NCI-H2171 (cell line): Measurements from ENCODE around the gene MYBPH.
A peak's percentile ranks its signal among the peaks of the same experiment; 100 is the strongest.

Experiments
- DNase-seq: peaks from one replicate; lab custom pipeline; 2025; lab: John Stamatoyannopoulos, UW

MYBPH gene

GRCh38 chr1:203178821-203179666 is 3.4 kb upstream of the MYBPH start:
- DNase-seq, result no peak

GRCh38 chr1:203178083-203178482 is 2.5 kb upstream of the MYBPH start:
- DNase-seq, result no peak

- no peak for DNase-seq
Observed at GRCh38 chr1:203177470-203178039, 1.9 kb upstream of the MYBPH start.

GRCh38 chr1:203177036-203177405 is 1.4 kb upstream of the MYBPH start:
- no peak for DNase-seq

- DNase-seq, result no peak
Observed at GRCh38 chr1:203176273-203177035, 828 bp upstream of the MYBPH start.

- DNase-seq, result no peak
Observed at GRCh38 chr1:203175827-203176241, 208 bp upstream of the MYBPH start.

- no peak for DNase-seq
Observed at GRCh38 chr1:203174324-203174985, 1.2 kb downstream of the MYBPH start.

GRCh38 chr1:203173566-203173965 is 2.1 kb downstream of the MYBPH start:
- DNase-seq, result peak; percentile 92

GRCh38 chr1:203173011-203173555 is 2.5 kb downstream of the MYBPH start:
- no peak for DNase-seq

GRCh38 chr1:203172184-203173010 is 3.2 kb downstream of the MYBPH start:
- peak; percentile 52 for DNase-seq

- DNase-seq, result no peak
Observed at GRCh38 chr1:203171341-203172183, 4.1 kb downstream of the MYBPH start.

GRCh38 chr1:203170625-203171330 is 4.8 kb downstream of the MYBPH start:
- DNase-seq, result no peak

- DNase-seq, result no peak
Observed at GRCh38 chr1:203169770-203170520, 5.7 kb downstream of the MYBPH start.

GRCh38 chr1:203168991-203169390 is 6.6 kb downstream of the MYBPH start:
- no peak for DNase-seq

- no peak for DNase-seq
Observed at GRCh38 chr1:203168256-203168786, 7.3 kb downstream of the MYBPH start.

GRCh38 chr1:203167913-203168200 is 7.8 kb downstream of the MYBPH start:
- DNase-seq, result no peak

- no peak for DNase-seq
Observed at GRCh38 chr1:203167026-203167912, 8.4 kb downstream of the MYBPH start.
